Loucy (cell line): ENCODE measurements around the gene PRR20G.

Experiments
- H2AFZ ChIP-seq: fragments of 200-600 bp; sonication (generic); 2 replicates; pipeline ENCODE4 v1.6.0; 2016; ENCODE audit warnings: antibody characterized with exemption, mild to moderate bottlenecking, low read length, moderate library complexity
- H3F3A ChIP-seq: fragments of 200-600 bp; 2 replicates; pipeline ENCODE4 v1.6.0; 2016; ENCODE audit warnings: antibody characterized with exemption, low read depth, mild to moderate bottlenecking
- H3K27me3 ChIP-seq: fragments of 200-600 bp; sonication (generic); 2 replicates; pipeline ENCODE4 v1.6.1; 2014; ENCODE audit warnings: low read length, mild to moderate bottlenecking; ENCODE audit not compliant: insufficient read depth, poor library complexity, severe bottlenecking
- H3K36me3 ChIP-seq: fragments of 200-600 bp; sonication (generic); 2 replicates; pipeline ENCODE4 v1.6.1; 2016; ENCODE audit warnings: low read length; ENCODE audit not compliant: insufficient read depth
- H3K4me1 ChIP-seq: fragments of 200-600 bp; sonication (generic); 2 replicates; pipeline ENCODE4 v1.5.1; 2014; ENCODE audit warnings: low read length, mild to moderate bottlenecking; ENCODE audit not compliant: insufficient read depth, poor library complexity, severe bottlenecking
- H3K4me2 ChIP-seq: fragments of 200-600 bp; sonication (generic); 2 replicates; pipeline ENCODE4 v1.6.0; 2014; ENCODE audit warnings: antibody characterized with exemption, low read length, low read depth, mild to moderate bottlenecking; ENCODE audit not compliant: poor library complexity, severe bottlenecking
- H3K4me3 ChIP-seq: fragments of 200-600 bp; sonication (generic); 2 replicates; pipeline ENCODE4 v1.5.1; 2014; ENCODE audit warnings: low read length, mild to moderate bottlenecking, mixed read lengths; ENCODE audit not compliant: poor library complexity, severe bottlenecking
- H3K79me2 ChIP-seq: fragments of 200-600 bp; sonication (generic); 2 replicates; pipeline ENCODE4 v1.6.1; 2014; ENCODE audit warnings: low read length; ENCODE audit not compliant: insufficient read depth
- H3K9ac ChIP-seq: fragments of 200-600 bp; sonication (generic); 2 replicates; pipeline ENCODE4 v1.6.0; 2014; ENCODE audit warnings: mild to moderate bottlenecking, low read depth, low read length, moderate library complexity; ENCODE audit not compliant: poor library complexity, severe bottlenecking
- H3K9me2 ChIP-seq: fragments of 200-600 bp; sonication (generic); replicated peaks from 2 replicates; pipeline ENCODE4 v1.6.1; 2016; ENCODE audit warnings: low read depth, low read length, mixed read lengths
- H3K9me3 ChIP-seq: fragments of 200-600 bp; sonication (generic); 2 replicates; pipeline ENCODE4 v1.6.1; 2014; ENCODE audit warnings: mild to moderate bottlenecking, antibody characterized with exemption, low read length, low read depth; ENCODE audit not compliant: insufficient read depth
- H4K20me1 ChIP-seq: fragments of 200-600 bp; sonication (generic); 2 replicates; pipeline ENCODE4 v1.6.0; 2014; ENCODE audit warnings: antibody characterized with exemption, low read length, mild to moderate bottlenecking; ENCODE audit not compliant: insufficient read depth, poor library complexity, severe bottlenecking
- EZH2phosphoT487 ChIP-seq: fragments of 200-600 bp; IDR thresholded peaks from 2 replicates; pipeline ENCODE4 v1.6.1; 2018; ENCODE audit warnings: antibody characterized with exemption, mild to moderate bottlenecking, moderate library complexity, borderline replicate concordance
- TF ChIP-seq, protein P1 (sequence below): fragments of 200-600 bp; sonication (generic); conservative IDR thresholded peaks from 2 replicates; pipeline ENCODE4 v1.5.1; 2014; ENCODE audit warnings: mild to moderate bottlenecking, antibody characterized with exemption, low read length

The PRR20G gene

GRCh38 chr3:127266186-127266585 is 21.7 kb downstream of the PRR20G start:
- no peaks in the 10 kb centered on the region for H3K9me2 ChIP-seq

DNA sequence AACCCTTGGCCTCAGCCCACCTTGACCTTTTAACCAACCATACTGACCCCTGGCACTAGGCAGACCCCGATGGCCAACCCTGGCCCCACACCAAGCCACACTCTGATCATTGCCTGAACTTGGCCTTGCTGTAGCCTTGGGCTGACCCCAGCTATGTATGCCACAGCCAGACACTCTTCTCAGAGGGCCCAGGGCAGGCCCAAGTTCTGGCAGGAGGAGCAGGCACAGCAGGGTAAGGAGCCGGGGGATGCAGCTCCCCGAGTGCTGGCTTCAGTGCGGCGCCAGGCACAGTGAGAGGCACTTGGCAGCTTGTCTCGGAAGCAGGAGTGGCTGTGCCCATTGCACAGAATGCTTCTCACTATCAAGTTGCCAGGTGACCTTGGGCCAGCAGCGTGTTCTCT is 22.3 kb downstream of the PRR20G start:
- Histone ChIP-seq H3K9me3 (peaks cover 14% of the 10 kb centered on the region; the same call in 1 of the 2 replicates), H3K4me3 (no peak overlapping the region), H4K20me1 (no peaks in the 10 kb centered on the region), H3K36me3 (no peaks in the 10 kb centered on the region), H3K4me1 (no peaks in the 10 kb centered on the region), H2AFZ (no peak overlapping the region), H3F3A (no peaks in the 10 kb centered on the region), H3K9ac (no peak overlapping the region), H3K9me2 (no peaks in the 10 kb centered on the region), H3K27me3 (no peaks in the 10 kb centered on the region), H3K4me2 (no peak overlapping the region), H3K79me2 (no peaks in the 10 kb centered on the region)
- TF ChIP-seq, protein P1, sequence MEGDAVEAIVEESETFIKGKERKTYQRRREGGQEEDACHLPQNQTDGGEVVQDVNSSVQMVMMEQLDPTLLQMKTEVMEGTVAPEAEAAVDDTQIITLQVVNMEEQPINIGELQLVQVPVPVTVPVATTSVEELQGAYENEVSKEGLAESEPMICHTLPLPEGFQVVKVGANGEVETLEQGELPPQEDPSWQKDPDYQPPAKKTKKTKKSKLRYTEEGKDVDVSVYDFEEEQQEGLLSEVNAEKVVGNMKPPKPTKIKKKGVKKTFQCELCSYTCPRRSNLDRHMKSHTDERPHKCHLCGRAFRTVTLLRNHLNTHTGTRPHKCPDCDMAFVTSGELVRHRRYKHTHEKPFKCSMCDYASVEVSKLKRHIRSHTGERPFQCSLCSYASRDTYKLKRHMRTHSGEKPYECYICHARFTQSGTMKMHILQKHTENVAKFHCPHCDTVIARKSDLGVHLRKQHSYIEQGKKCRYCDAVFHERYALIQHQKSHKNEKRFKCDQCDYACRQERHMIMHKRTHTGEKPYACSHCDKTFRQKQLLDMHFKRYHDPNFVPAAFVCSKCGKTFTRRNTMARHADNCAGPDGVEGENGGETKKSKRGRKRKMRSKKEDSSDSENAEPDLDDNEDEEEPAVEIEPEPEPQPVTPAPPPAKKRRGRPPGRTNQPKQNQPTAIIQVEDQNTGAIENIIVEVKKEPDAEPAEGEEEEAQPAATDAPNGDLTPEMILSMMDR: no peak
- no peak for TF ChIP-seq EZH2phosphoT487

More at GRCh38 chr3:127266186-127266585, 21.7 kb downstream of the PRR20G start:
- Histone ChIP-seq H3K27me3 (no peaks in the 10 kb centered on the region), H3K4me2 (no peak overlapping the region), H4K20me1 (no peaks in the 10 kb centered on the region), H3K9ac (no peak overlapping the region), H2AFZ (no peak overlapping the region), H3F3A (no peaks in the 10 kb centered on the region), H3K4me1 (no peaks in the 10 kb centered on the region), H3K9me3 (peaks cover 14% of the 10 kb centered on the region; the same call in 1 of the 2 replicates), H3K36me3 (no peaks in the 10 kb centered on the region), H3K4me3 (no peak overlapping the region), H3K79me2 (no peaks in the 10 kb centered on the region)
- no peak for TF ChIP-seq EZH2phosphoT487
- TF ChIP-seq, protein P1: no peak

DNA sequence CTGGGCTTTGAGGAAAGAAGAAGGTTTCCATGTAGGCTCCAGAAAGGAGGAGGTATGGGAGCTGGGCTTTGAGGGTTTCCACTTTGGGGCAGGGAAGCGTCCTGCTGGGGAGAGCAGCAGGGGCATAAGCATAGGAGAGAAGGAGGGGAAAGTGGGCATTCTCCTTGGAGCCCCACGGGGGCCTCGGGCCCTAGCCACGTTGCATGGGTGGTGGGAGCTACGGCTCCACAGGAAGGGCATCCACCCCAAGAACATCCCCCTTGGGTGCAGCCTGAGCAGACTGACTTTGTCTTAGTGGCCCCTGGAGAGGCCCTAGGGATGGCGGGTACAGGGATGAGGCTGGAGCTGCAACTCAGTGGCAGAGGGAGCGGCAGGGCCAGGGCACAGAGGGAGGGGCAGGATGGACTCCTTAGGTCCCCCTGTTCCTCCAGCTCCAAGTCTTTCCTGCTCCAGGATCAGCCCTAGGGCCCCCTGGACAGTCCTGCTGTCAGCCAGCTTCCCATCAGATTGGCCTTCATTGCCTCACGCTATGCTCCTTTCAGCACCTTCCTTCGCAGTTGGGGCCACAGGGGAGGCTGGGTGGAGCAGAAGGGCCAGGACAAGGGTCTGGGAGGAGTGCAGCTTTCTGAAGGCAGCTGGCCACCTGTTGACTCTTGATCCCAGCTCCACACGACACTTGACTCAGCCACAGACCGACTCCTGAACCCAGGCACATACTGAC is 22.9 kb downstream of the PRR20G start:
- Histone ChIP-seq H3K9me2 (no peaks in the 10 kb centered on the region), H3F3A (no peaks in the 10 kb centered on the region), H3K4me2 (no peak overlapping the region), H3K9ac (no peak overlapping the region), H2AFZ (no peak overlapping the region), H3K36me3 (no peaks in the 10 kb centered on the region), H3K4me3 (no peak overlapping the region), H3K79me2 (no peaks in the 10 kb centered on the region), H3K9me3 (peaks cover 14% of the 10 kb centered on the region; the same call in 1 of the 2 replicates), H3K4me1 (no peaks in the 10 kb centered on the region), H4K20me1 (no peaks in the 10 kb centered on the region), H3K27me3 (no peaks in the 10 kb centered on the region)
- TF ChIP-seq, protein P1: no peak
- TF ChIP-seq EZH2phosphoT487: no peak
